HG03139 (cell line): ENCODE measurements around the gene TGFBR3L.
A peak's percentile ranks its signal among the peaks of the same experiment; 100 is the strongest.

Source experiments
- ATAC-seq: cut with Tn5 transposase; IDR thresholded peaks from one replicate; pipeline ENCODE4 v1.9.1; 2021; ENCODE audit not compliant: unreplicated experiment

TGFBR3L gene

GRCh38 chr19:7903244-7904073, 11.2 kb upstream of the TGFBR3L start, which contains the start of gene MAP2K7:
Gene MAP2K7 (plus strand): TSS chr19:7903877. CDS start chr19:7903945, 68 bp downstream.
- ATAC-seq = peak; percentile 82

GRCh38 chr19:7904074-7905020, 10.3 kb upstream of the TGFBR3L start:
- peak; percentile 14 for ATAC-seq

- ATAC-seq = no peak
These were observed 9.4 kb upstream of the TGFBR3L start for GRCh38 chr19:7905268-7905667.

DNA sequence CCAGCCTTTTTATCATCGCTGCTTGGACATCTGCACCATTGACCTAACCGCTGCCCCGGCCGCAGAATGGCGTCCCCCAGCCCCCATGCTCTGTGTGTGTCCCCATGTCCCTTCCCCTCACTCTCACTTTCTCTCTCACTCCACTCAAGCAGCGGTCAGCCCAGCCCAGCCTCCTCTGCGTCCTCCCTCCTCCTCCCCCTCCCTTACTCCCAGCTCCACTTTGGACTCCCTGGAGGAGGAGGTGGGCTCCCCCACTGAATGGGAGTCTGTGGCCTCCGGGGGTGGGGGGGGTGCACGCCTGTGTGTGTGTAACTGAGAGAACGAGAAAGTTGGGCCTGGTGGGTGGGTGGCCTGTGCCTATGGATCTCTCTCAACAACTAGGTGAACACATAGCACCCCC, 8.8 kb upstream of the TGFBR3L start:
- no peak for ATAC-seq

GRCh38 chr19:7907122-7907521, 7.5 kb upstream of the TGFBR3L start:
- ATAC-seq = no peak

GRCh38 chr19:7907544-7907943, 7.1 kb upstream of the TGFBR3L start:
- ATAC-seq = no peak

- no peak for ATAC-seq
These were observed 6.4 kb upstream of the TGFBR3L start for GRCh38 chr19:7908078-7908699.

GRCh38 chr19:7908742-7909461, 5.7 kb upstream of the TGFBR3L start:
- no peak for ATAC-seq

DNA sequence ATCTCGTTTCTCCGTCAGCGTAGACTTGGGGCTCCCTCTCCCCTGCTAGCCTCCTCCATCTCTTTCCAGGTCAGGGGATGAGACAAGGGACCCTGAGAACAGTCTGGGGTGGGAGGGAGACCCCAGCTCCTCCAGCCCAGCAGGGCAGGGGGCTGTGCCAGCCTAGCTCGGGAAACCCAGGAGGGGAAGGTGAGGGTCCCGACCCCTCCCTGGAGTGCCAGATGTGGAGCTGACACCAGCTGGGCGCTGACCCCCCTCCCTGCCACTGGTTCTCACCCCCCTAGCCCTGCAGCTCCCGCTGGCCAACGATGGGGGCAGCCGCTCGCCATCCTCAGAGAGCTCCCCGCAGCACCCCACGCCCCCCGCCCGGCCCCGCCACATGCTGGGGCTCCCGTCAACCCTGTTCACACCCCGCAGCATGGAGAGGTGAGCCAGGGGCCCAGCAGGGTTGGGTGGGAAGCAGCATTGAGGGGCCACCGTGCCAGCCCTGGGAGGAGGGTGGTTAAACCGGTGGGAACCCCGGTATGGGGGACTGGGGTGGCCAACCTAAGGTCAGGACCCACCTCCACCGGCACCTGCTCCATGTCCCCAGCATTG, 5.1 kb upstream of the TGFBR3L start:
- ATAC-seq = no peak

- no peak for ATAC-seq
These were observed 4.1 kb upstream of the TGFBR3L start for GRCh38 chr19:7910321-7911161.

DNA sequence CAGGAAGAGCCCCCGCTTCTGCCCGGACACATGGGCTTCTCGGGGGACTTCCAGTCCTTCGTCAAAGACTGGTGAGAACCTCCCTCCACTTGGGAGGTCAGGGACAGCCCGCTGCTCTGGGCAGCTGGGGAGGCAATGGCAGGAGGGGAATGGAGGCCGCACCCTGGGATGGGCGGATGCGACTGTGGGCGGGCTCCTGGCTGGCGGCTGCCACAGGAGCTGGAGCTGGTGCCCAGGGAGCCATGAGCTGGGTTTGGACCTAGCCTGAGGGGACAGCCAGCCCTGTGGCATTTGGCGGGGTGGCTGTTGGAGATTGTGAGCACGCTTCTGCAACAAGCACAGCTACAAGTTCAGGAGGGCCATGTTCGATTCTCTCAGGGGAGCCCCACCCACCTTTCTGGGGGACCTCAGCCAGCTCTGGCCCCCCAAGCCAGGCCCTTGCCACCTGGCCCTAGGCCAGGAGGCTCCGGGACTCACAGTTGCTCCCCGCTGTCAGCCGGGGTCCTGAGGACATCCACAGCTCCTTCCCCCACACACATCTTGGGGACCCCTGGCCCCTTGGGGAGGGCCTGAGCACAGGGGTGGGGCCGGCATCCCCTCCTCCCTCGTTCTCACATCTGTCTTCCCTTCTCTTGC, 3.0 kb upstream of the TGFBR3L start:
- no peak for ATAC-seq

DNA sequence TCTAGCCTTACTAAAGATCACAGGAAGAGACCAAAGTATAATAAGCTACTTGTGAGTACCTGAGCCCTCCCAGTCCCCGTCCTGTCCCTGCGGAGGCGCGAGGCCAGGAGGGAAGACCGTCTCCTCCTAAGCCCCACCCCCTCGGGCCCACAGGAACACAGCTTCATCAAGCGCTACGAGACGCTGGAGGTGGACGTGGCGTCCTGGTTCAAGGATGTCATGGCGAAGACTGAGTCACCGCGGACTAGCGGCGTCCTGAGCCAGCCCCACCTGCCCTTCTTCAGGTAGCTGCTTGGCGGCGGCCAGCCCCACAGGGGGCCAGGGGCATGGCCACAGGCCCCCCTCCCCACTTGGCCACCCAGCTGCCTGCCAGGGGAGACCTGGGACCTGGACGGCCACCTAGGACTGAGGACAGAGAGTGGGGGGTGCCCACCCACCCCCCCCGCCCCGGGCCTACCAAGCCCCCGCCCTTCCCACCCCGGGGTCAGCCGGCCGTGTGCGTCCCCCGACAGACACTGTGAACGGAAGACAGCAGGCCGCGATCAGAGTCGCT, 2.4 kb upstream of the TGFBR3L start:
- no peak for ATAC-seq

DNA sequence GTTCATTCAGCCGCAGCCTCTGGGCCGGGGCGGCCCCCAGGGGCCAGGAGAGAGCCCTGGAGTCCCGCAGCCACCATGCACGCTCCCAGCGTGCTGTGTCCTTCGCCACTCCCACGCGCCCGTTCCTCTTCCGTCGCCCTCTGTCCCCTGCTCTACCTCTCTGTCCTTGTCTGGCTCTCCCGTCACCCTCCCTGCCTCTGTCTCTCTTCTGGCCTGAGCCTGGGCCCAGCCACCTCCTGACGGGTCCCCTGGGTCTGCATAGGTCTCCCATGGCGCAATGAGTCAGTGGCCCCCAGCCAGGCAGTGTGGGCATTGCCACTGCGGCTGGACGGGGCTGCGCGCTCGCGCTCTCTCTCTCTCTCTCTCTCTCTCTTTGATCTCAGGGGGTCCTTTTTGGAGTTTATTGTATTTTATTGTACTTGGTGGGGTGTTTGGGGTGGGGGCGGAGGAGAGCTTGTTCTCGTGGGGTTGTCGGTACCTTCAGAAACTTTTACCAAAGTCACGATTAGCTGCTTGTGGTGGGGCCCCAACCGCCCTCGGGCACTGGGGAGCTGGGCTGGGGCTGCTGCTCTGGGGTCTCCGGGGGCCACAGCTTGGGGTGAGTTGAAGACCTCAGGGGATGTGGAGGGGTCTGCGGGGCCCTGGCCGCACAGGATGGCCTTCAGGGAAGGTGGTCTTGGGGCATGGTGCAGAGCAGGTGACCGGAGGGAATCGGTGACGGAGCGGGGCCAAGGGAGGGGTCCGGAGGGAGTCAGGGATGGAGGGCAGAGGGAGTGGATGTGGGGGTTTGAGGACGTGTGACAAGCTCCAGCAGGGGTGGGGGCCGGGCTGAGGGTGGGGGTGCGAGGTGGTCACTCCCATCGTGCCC, 1.7 kb upstream of the TGFBR3L start:
- no peak for ATAC-seq

DNA sequence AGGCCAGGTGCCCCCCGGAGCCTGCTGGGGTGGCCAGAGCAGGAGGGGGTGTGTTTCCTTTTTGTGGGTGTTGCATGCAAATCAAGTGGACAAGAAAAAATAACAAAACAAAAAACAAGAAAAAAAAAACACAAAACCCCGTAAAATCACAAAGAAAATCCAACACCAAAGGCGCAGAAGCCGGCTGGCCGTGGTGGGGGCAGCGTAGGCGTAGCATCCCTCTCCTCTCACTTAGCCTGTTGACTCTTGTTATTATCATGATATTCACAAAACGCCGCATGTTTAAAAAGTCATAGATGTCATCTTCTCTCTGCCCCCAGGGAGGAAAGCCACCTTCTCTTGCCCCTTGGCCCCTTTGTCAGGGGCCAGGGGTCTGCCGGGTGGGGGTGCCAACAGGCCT, 978 bp upstream of the TGFBR3L start:
- no peak for ATAC-seq

GRCh38 chr19:7914099-7914498, 531 bp upstream of the TGFBR3L start:
- no peak for ATAC-seq

GRCh38 chr19:7915250-7916102, 846 bp downstream of the TGFBR3L start:
- no peak for ATAC-seq
